Thoracic aorta (tissue), 2 donors: Measurements from ENCODE around the gene C6orf52. TPM values are rescaled to one million over a fixed set of nuclear protein-coding genes. Genes with fewer than 3 reads are reported as not detected.

Source experiments
- ATAC-seq: fragments of 150-250 bp; one replicate; pipeline ENCODE4 v1.8.0; 2017; ENCODE audit warnings: low read depth; ENCODE audit not compliant: insufficient number of reproducible peaks, low FRiP score
- DNase-seq: peaks from one replicate; pipeline ENCODE4 v3.0.0-alpha.2; 2020; ENCODE audit warnings: low spot score
- H3K27ac ChIP-seq, 2 donors: fragments of 200-600 bp; sonication (generic); 1 replicate in 1 of 2; 2 replicates in 1 of 2; pipeline ENCODE4 v1.5.1; 2016; ENCODE audit warnings: mild to moderate bottlenecking in 2 of 2, moderate library complexity in 2 of 2
- H3K27me3 ChIP-seq: fragments of 200-600 bp; sonication (generic); replicated peaks from 2 replicates; pipeline ENCODE4 v1.6.0; 2016; ENCODE audit warnings: mild to moderate bottlenecking; ENCODE audit not compliant: insufficient read depth
- H3K36me3 ChIP-seq: fragments of 200-600 bp; sonication (generic); one replicate; pipeline ENCODE4 v1.5.1; 2016
- H3K4me1 ChIP-seq, 2 donors: fragments of 200-600 bp; sonication (generic); 1 replicate in 1 of 2; 2 replicates in 1 of 2; pipeline versions ENCODE4 v1.5.1 to v1.6.0; 2016; ENCODE audit warnings: low read depth in 2 of 2, mild to moderate bottlenecking in 1 of 2; ENCODE audit not compliant: control insufficient read depth in 1 of 2
- H3K4me3 ChIP-seq: fragments of 200-600 bp; sonication (generic); 2 replicates; pipeline ENCODE4 v1.5.1; 2016; ENCODE audit warnings: mild to moderate bottlenecking
- H3K9me3 ChIP-seq: fragments of 200-600 bp; sonication (generic); 2 replicates; pipeline ENCODE4 v1.5.1; 2016
- total RNA-seq, 2 donors: library from RNA; depleted of rRNA; stranded (reverse); fragments of >200 nt; gene quantifications; one replicate each; pipeline versions ENCODE4 v1.1.0 to v1.2.3, GENCODE V29; 2016
- TF ChIP-seq, protein P1 (sequence below): fragments of 200-600 bp; sonication (generic); IDR thresholded peaks from one replicate; pipeline ENCODE4 v1.5.1; 2019; ENCODE audit warnings: antibody characterized with exemption

Gene C6orf52
- total RNA-seq, 2 donors from 2014 or later, result not detected

DNA sequence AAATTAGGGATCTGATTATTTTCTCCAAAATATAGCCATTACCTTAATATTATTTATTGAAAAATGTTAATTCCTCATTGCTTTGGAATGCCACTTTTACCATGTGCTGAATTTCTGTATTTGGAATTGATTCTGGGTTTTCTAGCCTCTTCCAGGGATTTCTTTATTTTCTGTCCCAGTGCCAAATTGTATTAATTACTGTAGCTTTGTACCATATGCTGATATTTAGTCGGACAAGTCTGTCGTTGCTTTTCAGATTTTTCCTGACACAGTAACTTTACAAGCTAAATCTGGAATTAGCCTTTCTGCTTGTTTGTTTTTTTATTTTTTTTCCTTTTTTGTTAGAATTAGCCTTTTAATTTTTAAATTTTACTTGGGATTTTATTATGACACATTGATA, 42.3 kb upstream of the C6orf52 start:
- no peak overlapping the region for H3K27ac ChIP-seq
- H3K9me3 ChIP-seq, result no peaks in the 10 kb centered on the region
- DNase-seq (no peak), ATAC-seq (no peak)
- peaks cover 5% of the 10 kb centered on the region for H3K36me3 ChIP-seq
- H3K27me3 ChIP-seq, result no peaks in the 10 kb centered on the region
- H3K4me3 ChIP-seq, result no peak overlapping the region
- TF ChIP-seq, protein P1, sequence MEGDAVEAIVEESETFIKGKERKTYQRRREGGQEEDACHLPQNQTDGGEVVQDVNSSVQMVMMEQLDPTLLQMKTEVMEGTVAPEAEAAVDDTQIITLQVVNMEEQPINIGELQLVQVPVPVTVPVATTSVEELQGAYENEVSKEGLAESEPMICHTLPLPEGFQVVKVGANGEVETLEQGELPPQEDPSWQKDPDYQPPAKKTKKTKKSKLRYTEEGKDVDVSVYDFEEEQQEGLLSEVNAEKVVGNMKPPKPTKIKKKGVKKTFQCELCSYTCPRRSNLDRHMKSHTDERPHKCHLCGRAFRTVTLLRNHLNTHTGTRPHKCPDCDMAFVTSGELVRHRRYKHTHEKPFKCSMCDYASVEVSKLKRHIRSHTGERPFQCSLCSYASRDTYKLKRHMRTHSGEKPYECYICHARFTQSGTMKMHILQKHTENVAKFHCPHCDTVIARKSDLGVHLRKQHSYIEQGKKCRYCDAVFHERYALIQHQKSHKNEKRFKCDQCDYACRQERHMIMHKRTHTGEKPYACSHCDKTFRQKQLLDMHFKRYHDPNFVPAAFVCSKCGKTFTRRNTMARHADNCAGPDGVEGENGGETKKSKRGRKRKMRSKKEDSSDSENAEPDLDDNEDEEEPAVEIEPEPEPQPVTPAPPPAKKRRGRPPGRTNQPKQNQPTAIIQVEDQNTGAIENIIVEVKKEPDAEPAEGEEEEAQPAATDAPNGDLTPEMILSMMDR, result no peak
- no peaks in the 10 kb centered on the region for H3K4me1 ChIP-seq

DNA sequence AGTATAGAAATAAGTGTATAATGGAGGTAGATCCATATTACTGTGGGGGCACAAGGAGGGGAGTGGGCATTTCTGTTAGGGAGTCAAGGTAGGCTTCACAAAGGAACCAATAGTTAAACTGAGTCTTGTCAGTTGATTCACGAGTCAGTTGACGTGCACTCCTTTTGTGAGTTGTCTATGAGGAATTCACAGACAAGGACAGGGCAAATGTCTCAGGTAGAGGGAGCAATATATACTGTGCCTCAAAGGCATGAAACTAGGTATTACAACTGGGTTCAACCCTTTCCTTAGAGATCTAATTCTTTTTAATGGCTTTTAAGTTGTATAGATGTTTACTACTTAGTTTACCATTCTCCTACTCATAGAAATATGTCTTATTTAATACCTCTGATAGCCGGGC, 39.4 kb upstream of the C6orf52 start:
- no peaks in the 10 kb centered on the region for H3K27me3 ChIP-seq
- H3K4me1 ChIP-seq, result peaks cover 0 to 13% of the 10 kb centered on the region in 2 donors
- TF ChIP-seq, protein P1, result no peak
- H3K27ac ChIP-seq, result no peak overlapping the region
- H3K9me3 ChIP-seq, result no peaks in the 10 kb centered on the region
- no peak overlapping the region for H3K4me3 ChIP-seq
- ATAC-seq, result no peak
- peaks cover 13% of the 10 kb centered on the region for H3K36me3 ChIP-seq
- no peak for DNase-seq

DNA sequence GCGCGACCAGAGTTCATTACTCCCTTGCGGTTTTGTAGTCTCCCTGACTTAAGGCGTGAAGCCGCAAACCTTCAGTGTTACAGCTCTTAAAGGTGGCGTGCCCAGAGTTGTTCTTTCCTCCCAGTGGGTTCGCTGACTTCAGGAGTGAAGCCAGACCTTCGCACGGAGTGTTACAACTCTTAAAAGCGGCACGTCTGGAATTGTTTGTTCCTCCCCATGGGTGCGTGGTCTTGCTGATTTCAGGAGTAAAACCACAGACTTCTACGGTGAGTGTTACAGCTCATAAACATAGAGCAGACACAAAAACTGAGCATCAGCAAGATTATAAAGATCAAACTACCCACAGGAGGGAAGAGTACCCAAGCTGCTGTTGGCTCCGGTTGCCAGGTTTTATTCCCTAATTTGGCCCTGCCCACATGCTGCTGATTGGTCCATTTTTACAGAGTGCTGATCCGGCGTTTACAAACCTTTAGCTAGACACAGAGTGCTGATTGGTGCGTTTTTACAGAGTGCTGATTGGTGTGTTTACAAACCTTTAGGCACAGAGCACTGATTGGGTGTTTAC, 38.8 kb upstream of the C6orf52 start:
- Histone ChIP-seq H3K4me3 (no peak overlapping the region), H3K36me3 (peaks cover 16% of the 10 kb centered on the region), H3K27ac (no peak overlapping the region), H3K27me3 (no peaks in the 10 kb centered on the region), H3K4me1 (peaks cover 0 to 13% of the 10 kb centered on the region in 2 donors), H3K9me3 (no peaks in the 10 kb centered on the region)
- ATAC-seq (no peak), DNase-seq (no peak)
- TF ChIP-seq, protein P1, result no peak

DNA sequence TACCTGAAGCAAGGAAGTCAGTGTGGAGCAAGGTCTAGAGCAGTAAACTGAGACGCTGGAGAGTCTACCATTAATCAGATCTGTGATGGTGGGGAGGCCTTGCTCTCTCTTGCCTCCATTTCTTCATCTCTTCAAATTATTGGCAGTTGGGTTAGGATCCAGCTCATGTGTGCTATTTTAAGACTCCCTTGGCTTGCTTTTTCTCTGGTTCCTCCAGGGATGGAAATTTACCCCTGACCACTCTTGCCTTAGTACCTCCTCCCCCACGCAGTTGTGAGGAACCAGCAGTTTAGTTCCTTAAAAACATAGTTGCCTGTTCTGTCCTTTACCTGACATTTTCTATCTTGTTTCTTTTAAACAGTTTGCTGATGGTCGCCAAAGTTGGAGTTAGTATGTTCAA, 35.8 kb upstream of the C6orf52 start:
- ATAC-seq (no peak), DNase-seq (no peak)
- H3K36me3 ChIP-seq, result peaks cover 29% of the 10 kb centered on the region

DNA sequence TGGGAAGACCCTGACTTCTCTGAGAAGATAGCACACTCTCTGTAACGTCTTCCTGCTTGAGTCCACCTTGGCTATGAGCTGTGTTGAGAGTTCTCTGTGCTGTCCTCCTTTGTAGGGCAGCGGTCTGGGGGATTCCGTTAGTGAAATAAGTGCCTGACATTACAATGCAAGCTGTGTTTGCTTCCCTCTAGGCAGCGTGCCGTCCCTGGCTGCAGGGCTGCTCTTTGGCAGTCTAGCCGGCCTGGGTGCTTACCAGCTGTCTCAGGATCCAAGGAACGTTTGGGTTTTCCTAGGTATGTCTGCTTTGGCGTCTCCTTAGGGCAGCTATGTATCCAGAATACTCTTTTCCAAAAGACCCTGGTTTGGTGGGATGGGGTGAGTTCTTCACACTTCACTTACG, 31.3 kb upstream of the C6orf52 start:
- H3K36me3 ChIP-seq, result peaks cover 24% of the 10 kb centered on the region
- no peak for ATAC-seq

More for the DNA sequence above, 35.8 kb upstream of the C6orf52 start:
- no peaks in the 10 kb centered on the region for H3K9me3 ChIP-seq
- H3K27ac ChIP-seq, result peak overlapping the region in 1 of 2 donors; percentile 8
- no peak overlapping the region for H3K4me3 ChIP-seq
- no peaks in the 10 kb centered on the region for H3K27me3 ChIP-seq
- peaks cover 0 to 21% of the 10 kb centered on the region in 2 donors for H3K4me1 ChIP-seq
- TF ChIP-seq, protein P1, result no peak

More for the DNA sequence above, 31.3 kb upstream of the C6orf52 start:
- TF ChIP-seq, protein P1, result no peak
- no peaks in the 10 kb centered on the region for H3K27me3 ChIP-seq
- DNase-seq, result no peak
- no peak overlapping the region for H3K27ac ChIP-seq
- no peak overlapping the region for H3K4me3 ChIP-seq
- H3K4me1 ChIP-seq, result peaks cover 19 to 44% of the 10 kb centered on the region in 2 donors
- no peaks in the 10 kb centered on the region for H3K9me3 ChIP-seq
